Left renal cortex interstitium (tissue), 4 donors: Measurements from ENCODE around the gene ZNF622. TPM values are rescaled to one million over a fixed set of nuclear protein-coding genes. Genes with fewer than 3 reads are reported as not detected.
A peak's percentile ranks its signal among the peaks of the same experiment; 100 is the strongest.
"Not testable (repeated sequence)": the region's sequence is repeated elsewhere in the genome, so short reads cannot be mapped to it uniquely, and the experiment has no call there.

Source experiments
- DNase-seq, 4 donors: peaks; one replicate each; pipeline ENCODE4 v3.0.0-alpha.2; 2013; ENCODE audit warnings: low read depth in 4 of 4, low spot score in 2 of 4, missing footprints in 1 of 4
- polyA plus RNA-seq, 4 donors: library from polyadenylated mRNA; unstranded; fragments of 120-200 nt; gene quantifications; one replicate each; pipeline ENCODE4 v1.2.1, GENCODE V29; 2013; ENCODE audit not compliant: insufficient read length in 4 of 4

Gene ZNF622
- polyA plus RNA-seq, 4 donors: 22.6 to 27.1 (median 25.3) TPM

GRCh38 chr5:16480821-16481538, 15.4 kb upstream of the ZNF622 start:
- DNase-seq: no peak

DNA sequence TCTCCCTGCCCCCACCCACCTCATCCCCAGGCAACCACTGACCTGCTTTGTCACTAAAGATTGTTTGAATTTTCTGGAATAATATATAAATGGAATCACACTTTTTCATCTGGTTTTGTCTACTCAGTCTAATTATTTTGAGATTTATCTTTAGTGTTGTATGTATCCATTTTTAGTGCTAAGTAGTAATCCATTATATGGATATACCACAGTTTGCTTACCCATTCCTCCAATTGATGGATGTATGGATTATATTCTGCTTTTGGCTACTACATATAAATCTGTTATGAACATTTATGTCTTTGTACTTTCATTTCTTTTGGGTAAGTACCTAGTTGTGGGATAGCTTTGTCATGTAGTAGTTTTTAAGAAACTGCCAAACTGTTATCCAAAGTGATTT, 14.5 kb upstream of the ZNF622 start:
- no peak for DNase-seq

GRCh38 chr5:16477541-16477940, 11.9 kb upstream of the ZNF622 start:
- no peak for DNase-seq

DNA sequence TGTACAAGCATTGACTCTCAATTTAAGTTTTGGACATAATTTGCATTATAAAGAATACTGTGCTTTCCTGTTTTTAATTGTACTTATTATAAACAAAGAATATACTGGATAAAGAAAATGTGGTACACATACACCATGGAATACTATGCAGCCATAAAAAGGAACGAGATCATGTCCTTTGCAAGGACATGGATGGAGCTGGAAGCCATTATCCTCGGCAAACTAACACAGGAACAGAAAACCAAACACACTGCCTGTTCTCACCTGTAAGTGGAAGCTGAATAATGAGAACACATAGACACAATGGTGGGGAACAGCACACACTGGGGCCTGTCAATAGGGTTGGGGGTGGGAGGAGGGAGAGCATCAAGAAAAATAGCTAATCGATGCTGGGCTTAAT, 10.8 kb upstream of the ZNF622 start:
- not testable (repeated sequence) for DNase-seq

DNA sequence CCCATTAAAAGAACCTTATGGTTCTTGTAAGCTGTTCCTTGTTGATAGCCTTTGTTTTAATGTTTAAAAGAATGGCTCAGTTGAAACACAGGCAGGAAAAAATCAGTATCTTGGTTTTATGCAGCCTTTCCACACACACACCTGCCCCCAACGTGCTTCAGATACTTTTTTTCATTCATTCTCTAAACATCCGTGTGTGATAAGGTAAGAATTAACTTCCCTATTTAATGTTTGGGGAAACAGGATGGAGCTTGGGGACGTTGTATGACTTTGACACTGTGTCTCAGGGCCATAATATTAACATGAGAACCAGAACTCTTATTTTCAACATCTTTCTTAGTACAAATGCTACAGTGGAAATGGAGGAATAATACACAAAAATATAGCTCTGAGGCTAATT, 5.8 kb upstream of the ZNF622 start:
- no peak for DNase-seq

DNA sequence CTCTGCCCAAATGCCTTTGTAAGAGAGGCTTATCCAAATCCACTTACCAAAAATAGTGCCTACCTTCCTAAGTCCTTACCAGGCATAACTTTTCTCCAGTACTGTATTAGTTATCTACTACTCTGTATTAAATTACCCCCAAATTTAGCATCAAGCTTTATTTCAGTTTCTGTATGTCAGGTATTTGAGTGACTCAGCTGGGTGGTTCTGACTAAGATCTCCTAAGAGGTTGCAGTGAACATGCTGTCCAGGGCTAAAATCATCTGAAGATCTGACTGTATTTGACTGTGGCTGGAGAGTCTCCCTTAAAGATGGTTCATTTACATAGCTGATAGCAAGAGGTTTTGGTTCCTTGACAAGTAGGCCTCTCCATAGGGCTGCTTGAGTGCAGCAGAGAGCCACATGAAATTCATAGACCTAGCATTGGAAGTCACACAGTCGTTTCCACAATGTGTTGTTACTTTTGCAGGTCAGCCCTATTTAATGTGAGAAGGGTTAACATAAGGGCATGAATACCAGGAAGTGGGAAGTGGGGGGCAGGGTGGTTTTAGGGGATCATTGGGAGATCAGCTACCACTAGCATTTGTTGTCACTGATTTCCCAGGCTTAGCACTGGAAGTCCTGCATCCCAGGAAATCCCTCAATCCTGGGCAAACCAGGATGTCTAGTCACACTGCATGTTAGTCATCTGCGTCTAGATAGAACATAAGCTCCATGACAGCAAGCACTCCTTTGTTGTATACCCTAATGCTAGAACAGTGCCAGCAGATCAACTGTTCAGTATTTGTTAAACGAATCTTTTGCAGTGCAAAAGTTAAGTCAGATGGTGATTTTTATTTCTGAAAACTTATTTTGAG, 2.0 kb upstream of the ZNF622 start:
- DNase-seq: no peak

DNA sequence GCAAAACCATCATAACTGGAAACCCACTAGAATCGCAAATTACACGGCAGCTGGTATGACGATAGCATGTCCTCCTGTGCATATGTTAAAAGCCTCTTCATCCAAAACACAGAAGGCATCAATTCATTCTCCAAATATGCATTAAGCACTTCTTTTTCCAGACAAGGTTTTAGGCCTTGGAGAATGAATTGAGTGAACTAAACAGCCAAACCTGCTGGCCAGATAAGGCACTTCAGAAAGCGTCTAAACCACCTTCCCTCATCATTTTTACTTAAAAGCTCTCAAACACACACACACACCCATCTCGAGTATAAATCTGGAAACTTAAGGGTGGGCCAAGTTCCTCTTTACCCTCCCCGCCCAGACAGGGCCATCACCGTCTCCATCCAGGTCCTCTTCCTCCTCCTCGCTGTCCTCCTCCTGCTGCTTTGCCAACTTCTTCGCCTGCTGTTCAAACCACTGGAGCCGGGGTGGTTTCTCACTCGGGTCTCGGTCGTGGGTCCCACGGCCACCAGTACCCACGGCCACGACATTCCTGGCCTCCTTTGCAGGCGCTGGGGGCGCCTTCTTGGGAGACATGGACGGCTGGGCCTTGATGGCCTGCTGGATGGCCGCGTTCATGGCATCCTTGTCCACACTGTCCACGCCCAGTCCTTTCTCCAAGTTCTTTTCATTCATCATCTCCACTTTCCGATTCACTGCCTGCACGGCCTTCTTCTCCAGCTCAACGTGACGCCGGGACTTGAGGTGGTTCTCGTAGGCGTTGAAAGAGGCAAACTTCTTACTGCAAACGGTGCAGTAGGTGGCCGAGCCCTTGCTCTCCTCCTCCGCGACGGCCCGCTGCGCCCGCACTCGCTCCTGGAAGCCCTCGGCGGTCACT, 696 bp downstream of the ZNF622 start:
- no peak for DNase-seq

DNA sequence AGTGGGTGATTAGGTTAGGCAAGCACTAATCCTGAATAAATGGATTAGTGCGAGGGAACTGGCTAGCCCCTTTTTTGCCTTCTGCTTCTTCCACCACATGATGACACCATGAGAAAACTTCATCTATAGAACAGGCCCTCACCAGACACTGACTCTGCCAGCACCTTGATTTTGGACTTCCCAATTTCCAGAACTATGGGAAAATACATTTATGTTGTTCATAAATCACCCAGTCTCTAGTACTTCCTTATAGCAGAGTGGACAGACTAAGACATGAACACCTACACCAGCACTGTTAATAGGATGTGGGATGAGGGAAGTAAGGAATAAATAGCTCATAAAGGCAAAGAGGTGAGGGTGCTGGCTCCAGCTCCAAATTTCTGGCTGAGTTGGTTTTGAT, 1.4 kb downstream of the ZNF622 start:
- DNase-seq: no peak

- DNase-seq: peak in 2 of 4 donors; percentile 21 to 29
Measured at GRCh38 chr5:16461782-16462181, 3.8 kb downstream of the ZNF622 start.

DNA sequence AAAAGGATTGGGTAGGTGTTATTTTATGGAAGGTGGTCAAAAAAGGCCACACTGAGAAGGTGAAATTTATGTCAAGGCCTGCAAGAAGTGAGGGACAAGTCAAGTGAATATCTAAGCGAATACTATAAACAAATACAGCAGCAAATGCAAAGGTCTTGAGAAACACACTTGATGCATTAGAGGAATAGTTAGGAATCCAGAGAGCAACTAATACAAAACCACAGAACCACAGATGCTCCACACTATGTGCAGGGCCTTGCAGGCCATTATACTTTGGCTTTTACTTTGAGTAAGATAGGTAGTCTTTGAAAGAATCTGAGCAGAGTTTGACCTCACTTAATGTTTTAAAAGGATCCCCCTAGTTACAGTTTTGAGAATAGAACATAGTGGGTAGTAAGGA, 4.6 kb downstream of the ZNF622 start:
- DNase-seq: no peak

DNA sequence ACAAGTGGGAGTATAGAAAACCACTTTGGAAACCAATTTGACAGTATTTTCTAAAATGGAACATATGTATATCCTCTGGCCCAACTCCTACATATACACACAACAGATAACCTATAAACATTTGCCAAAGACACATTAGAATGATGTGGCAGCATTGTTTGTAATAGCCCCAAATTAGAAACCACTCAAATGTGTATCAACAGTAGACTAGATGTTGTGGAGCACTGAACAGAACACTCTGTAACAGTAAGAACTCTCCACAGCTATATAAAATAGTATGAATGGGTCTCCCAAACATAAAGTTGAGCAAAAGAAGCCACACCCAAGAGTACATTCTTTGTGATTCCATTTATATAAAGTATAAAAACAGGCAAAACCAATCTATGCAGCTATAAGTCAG, 6.1 kb downstream of the ZNF622 start:
- no peak for DNase-seq

GRCh38 chr5:16457853-16458252, 7.7 kb downstream of the ZNF622 start:
- DNase-seq: no peak

GRCh38 chr5:16457451-16457850, 8.1 kb downstream of the ZNF622 start:
- DNase-seq: no peak

- peak in 3 of 4 donors; percentile 16 to 49 (median 24) for DNase-seq
Measured at GRCh38 chr5:16456103-16456832, 9.3 kb downstream of the ZNF622 start.

GRCh38 chr5:16455668-16456067, 9.9 kb downstream of the ZNF622 start:
- DNase-seq: no peak

DNA sequence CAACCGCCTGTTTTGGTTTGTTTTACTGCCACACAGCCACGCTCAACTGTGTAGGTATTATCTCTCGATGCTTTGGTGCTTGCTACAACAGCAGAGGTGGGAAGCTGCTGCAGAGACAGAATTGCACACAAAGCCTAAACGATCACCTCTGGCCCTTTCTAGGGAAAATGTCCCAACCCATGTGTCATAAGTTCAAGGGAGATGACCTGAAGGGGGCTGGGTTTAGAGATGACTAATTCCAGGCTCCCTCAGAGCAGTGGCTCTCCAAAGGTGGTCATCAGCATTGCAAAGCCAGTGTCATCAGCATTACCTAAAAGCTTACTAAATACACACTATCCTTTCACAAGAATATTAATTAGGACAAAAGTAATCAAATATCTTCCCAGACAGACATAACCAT, 10.9 kb downstream of the ZNF622 start:
- no peak for DNase-seq

DNA sequence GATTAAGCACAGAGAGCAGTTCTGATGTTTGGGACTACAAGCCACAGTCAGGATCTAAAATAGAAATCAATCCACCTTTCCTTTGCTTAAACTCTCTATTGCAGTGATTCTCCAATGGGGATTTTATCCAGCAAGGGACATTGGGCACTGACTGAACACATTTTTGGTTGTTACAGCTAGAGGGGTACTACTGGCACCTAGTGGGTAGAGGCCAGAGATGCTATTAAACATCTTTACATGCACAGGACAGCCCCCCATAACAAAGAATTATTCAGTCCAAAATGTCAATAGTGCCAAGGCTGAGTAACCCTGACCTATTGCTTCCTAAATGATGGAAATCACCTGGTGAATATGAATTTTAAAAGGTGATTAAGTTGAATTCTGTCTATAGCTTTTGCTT, 12.0 kb downstream of the ZNF622 start:
- no peak for DNase-seq

DNA sequence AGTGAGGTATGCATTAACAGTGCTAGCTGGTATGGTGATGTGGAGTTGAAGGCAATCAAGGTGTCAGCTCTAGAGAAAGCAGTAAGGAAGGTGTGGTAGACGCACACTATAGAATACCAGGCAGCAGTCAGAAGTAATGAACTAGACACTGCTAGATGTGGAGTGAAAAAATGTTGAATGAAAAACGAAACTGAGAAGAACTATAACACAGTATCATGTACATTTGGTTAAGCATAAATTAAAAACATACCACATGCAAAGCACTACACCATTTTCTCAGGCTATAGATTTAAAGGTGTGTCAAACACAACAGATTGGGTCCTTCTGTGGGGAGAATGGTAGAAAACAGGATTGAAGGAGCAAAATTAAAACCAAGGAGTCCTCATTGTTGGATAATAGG, 15.4 kb downstream of the ZNF622 start:
- no peak for DNase-seq

- DNase-seq: no peak
Measured at GRCh38 chr5:16446993-16447392, 18.6 kb downstream of the ZNF622 start.

- no peak for DNase-seq
Measured at GRCh38 chr5:16437977-16438376, 27.6 kb downstream of the ZNF622 start.
